Peyer's patch (tissue), 4 donors: ENCODE data around the gene UBE2J2.

Experiments used
- CTCF ChIP-seq, 6 experiments: fragments of 450-650 bp in 4 of 6; fragments of 200-600 bp in 2 of 6; sonication (generic) in 1 of 6; IDR thresholded peaks; one replicate each; pipeline ENCODE4 v1.5.1; 2017 to 2019; ENCODE audit warnings: antibody characterized with exemption in 6 of 6, mild to moderate bottlenecking in 3 of 6, moderate library complexity in 1 of 6
- POLR2A ChIP-seq, 2 donors: fragments of 450-650 bp; IDR thresholded peaks; one replicate each; pipeline ENCODE4 v1.5.1; 2017; ENCODE audit warnings: antibody characterized with exemption in 2 of 2, mild to moderate bottlenecking in 2 of 2, moderate library complexity in 2 of 2

GRCh38 chr1:1250786-1251284 is 22.8 kb downstream of the UBE2J2 start:
- TF ChIP-seq CTCF (IDR thresholded peaks at IDR 0.05): no peak
- TF ChIP-seq POLR2A (IDR thresholded peaks at IDR 0.05): no peak
